Fibroblast of the aortic adventitia (primary cell): ENCODE results near the gene PIK3CG. TPM values are rescaled to one million over a fixed set of nuclear protein-coding genes. Genes with fewer than 3 reads are reported as not detected.
A peak's percentile ranks its signal among the peaks of the same experiment; 100 is the strongest.
"Not testable (repeated sequence)": the region's sequence is repeated elsewhere in the genome, so short reads cannot be mapped to it uniquely, and the experiment has no call there.

Experiments used
- DNase-seq: peaks from one replicate; pipeline ENCODE4 v3.0.0-alpha.2; 2010; ENCODE audit warnings: low read depth
- H3K4me3 ChIP-seq: 2 replicates; pipeline ENCODE4 v1.5.1; 2011; ENCODE audit warnings: low read depth, mild to moderate bottlenecking, control low read depth, low read length, moderate library complexity
- total RNA-seq: library from RNA; depleted of rRNA; stranded (reverse); fragments of >200 nt; gene quantifications from 2 replicates; pipeline ENCODE4 v1.2.3, GENCODE V29; 2012; ENCODE audit warnings: low replicate concordance
- TF ChIP-seq, protein P1 (sequence below): IDR thresholded peaks from 2 replicates; pipeline ENCODE4 v1.5.1; 2011; ENCODE audit warnings: mild to moderate bottlenecking, low read length, control low read depth, inconsistent platforms; ENCODE audit not compliant: insufficient read depth

PIK3CG gene
- total RNA-seq, 1 donor = not detected

GRCh38 chr7:106841896-106842390 is 23.1 kb upstream of the PIK3CG start:
- no peak for DNase-seq
- no peak overlapping the region for H3K4me3 ChIP-seq
- TF ChIP-seq, protein P1, sequence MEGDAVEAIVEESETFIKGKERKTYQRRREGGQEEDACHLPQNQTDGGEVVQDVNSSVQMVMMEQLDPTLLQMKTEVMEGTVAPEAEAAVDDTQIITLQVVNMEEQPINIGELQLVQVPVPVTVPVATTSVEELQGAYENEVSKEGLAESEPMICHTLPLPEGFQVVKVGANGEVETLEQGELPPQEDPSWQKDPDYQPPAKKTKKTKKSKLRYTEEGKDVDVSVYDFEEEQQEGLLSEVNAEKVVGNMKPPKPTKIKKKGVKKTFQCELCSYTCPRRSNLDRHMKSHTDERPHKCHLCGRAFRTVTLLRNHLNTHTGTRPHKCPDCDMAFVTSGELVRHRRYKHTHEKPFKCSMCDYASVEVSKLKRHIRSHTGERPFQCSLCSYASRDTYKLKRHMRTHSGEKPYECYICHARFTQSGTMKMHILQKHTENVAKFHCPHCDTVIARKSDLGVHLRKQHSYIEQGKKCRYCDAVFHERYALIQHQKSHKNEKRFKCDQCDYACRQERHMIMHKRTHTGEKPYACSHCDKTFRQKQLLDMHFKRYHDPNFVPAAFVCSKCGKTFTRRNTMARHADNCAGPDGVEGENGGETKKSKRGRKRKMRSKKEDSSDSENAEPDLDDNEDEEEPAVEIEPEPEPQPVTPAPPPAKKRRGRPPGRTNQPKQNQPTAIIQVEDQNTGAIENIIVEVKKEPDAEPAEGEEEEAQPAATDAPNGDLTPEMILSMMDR = no peak

- TF ChIP-seq, protein P1 = no peak
- no peak for DNase-seq
- H3K4me3 ChIP-seq = no peak overlapping the region
Observed at GRCh38 chr7:106844279-106844997, 20.6 kb upstream of the PIK3CG start.

- no peak for DNase-seq
- no peak overlapping the region for H3K4me3 ChIP-seq
- TF ChIP-seq, protein P1 = no peak
Observed at GRCh38 chr7:106848049-106848448, 17.0 kb upstream of the PIK3CG start.

- DNase-seq = peak; percentile 71
- H3K4me3 ChIP-seq = no peak overlapping the region
Observed at GRCh38 chr7:106848851-106849442, 16.1 kb upstream of the PIK3CG start.

GRCh38 chr7:106851632-106852031 is 13.4 kb upstream of the PIK3CG start:
- DNase-seq, H3K4me3 ChIP-seq: not testable (repeated sequence)

More at GRCh38 chr7:106848851-106849442, 16.1 kb upstream of the PIK3CG start:
- TF ChIP-seq, protein P1 = no peak

DNA sequence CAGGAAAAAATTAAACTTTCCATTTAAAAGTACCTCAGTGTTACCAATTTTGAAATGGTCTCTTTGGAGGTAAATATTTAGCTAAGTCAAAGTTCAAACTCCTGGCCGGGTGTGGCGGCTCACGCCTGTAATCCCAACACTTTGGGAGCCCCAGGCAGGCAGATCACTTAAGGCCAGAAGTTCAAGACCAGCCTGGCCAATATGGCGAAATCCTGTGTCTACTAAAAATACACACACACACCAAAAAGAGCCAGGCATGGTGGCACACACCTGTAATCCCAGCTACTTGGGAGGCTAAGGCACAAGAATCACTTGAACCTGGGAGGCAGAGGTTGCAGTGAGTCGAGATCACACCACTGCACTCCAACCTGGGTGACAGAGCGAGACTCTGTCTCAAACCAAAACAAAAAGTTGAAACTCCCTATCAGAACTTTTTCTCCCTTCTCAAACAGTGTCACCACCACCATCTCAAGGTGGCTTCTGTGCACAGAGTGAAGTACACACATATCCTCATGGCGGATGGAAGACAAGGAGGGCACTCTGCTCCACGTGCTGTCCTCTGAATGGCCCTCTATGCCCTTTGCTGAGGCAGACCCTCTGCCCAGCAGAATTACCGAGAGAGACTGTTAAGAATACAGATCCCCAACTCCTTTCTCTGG is 11.7 kb upstream of the PIK3CG start:
- no peak overlapping the region for H3K4me3 ChIP-seq
- no peak for DNase-seq
- TF ChIP-seq, protein P1 = no peak

DNA sequence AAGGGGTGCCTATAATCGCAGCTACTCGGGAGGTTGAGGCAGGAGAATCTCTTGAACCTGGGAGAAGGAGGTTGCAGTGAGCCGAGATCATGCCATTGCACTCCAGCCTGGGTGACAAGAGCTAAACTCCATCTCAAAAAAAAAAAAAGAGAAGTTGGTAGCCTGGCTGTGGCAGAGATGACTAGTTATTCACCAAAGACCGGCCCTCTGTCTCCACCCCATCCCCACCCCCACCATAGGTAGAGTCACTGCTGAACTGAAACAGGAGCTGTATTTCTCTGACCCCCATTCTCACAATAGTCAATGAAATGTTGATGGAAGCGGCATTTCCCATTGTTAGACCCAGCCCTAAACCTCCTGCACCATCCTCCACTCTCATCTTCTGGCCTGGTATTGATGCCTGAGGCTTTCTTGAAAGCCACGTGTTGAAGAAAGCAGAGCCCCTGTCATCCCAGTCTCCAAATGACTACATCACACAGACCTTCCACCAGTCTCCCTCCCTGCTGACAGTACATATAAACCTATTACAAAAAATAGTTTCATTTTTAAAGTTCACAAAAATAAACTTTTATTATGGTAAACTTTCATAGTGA is 9.4 kb upstream of the PIK3CG start:
- no peak overlapping the region for H3K4me3 ChIP-seq
- DNase-seq = no peak
- TF ChIP-seq, protein P1 = no peak
